ENCODE measurements around the gene GABPB1.

DNA sequence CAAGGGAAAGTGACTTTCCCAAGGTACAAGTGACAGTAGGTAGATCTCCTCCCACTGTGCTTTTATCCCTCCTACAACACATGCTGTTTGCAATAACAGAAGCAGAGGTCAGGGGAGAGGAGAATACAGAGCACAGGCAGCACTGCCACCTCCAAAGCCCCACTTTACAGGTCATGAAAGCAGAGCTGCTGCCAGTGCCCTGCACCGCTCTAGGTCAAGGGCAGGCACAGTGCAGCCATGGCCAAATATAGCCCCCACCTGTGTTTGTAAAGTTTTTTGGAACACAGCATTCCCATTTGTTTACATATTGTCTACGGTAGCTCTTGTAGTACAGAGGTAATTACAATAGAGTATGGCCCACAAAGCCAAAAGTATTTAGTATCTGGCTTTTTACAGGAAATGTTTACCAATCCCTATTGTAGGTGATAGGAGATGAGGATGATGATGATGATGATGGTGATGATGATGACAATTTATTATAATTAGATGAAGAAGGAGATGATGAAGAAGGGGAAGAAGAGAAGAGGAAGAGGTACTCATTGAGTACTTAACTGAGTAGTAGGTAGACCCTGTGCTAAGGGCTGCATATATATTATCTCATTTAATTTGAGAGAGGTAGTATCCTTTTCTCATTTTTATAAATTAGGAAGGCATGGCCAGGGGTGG is 109.9 kb downstream of the GABPB1 start:
- TF ChIP-seq POLR2A (IDR thresholded peaks at IDR 0.05): no peak
- TF ChIP-seq, protein P1, sequence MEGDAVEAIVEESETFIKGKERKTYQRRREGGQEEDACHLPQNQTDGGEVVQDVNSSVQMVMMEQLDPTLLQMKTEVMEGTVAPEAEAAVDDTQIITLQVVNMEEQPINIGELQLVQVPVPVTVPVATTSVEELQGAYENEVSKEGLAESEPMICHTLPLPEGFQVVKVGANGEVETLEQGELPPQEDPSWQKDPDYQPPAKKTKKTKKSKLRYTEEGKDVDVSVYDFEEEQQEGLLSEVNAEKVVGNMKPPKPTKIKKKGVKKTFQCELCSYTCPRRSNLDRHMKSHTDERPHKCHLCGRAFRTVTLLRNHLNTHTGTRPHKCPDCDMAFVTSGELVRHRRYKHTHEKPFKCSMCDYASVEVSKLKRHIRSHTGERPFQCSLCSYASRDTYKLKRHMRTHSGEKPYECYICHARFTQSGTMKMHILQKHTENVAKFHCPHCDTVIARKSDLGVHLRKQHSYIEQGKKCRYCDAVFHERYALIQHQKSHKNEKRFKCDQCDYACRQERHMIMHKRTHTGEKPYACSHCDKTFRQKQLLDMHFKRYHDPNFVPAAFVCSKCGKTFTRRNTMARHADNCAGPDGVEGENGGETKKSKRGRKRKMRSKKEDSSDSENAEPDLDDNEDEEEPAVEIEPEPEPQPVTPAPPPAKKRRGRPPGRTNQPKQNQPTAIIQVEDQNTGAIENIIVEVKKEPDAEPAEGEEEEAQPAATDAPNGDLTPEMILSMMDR (IDR thresholded peaks at IDR 0.05): no peak

Data from testis (tissue), 2 donors.